ENCODE results near the gene ULK4. TPM values are rescaled to one million over a fixed set of nuclear protein-coding genes. Genes with fewer than 3 reads are reported as not detected.

ULK4 gene
- total RNA-seq, 1 donor from 2014 or later, result 9.1 TPM

- H3K9me3 Mint-ChIP-seq (ENCODE audit: unreplicated experiment), result peaks cover 7% of the 10 kb centered on the region
- no peaks in the 10 kb centered on the region for H3K4me1 Mint-ChIP-seq (ENCODE audit: unreplicated experiment)
- peaks cover 2% of the 10 kb centered on the region for H3K27me3 Mint-ChIP-seq (ENCODE audit: unreplicated experiment)
- no peak overlapping the region for H3K27ac Mint-ChIP-seq (ENCODE audit: unreplicated experiment)
- H3K36me3 Mint-ChIP-seq (ENCODE audit: unreplicated experiment), result no peaks in the 10 kb centered on the region
- no peak for TF ChIP-seq CTCF (IDR thresholded peaks at IDR 0.05)
- DNase-seq (ENCODE audit: extremely low spot score, unreplicated experiment), result no peak
- no peak overlapping the region for H3K4me3 Mint-ChIP-seq (ENCODE audit: unreplicated experiment)
Measured at GRCh38 chr3:41369838-41370237, 592.1 kb downstream of the ULK4 start.

GRCh38 chr3:41365973-41366372 lies 595.9 kb downstream of the ULK4 start:
- H3K36me3 Mint-ChIP-seq (ENCODE audit: unreplicated experiment), result no peaks in the 10 kb centered on the region
- no peaks in the 10 kb centered on the region for H3K9me3 Mint-ChIP-seq (ENCODE audit: unreplicated experiment)
- no peak for TF ChIP-seq CTCF (IDR thresholded peaks at IDR 0.05)
- DNase-seq (ENCODE audit: extremely low spot score, unreplicated experiment), result no peak
- H3K4me3 Mint-ChIP-seq (ENCODE audit: unreplicated experiment), result no peak overlapping the region
- no peaks in the 10 kb centered on the region for H3K27me3 Mint-ChIP-seq (ENCODE audit: unreplicated experiment)
- no peak overlapping the region for H3K27ac Mint-ChIP-seq (ENCODE audit: unreplicated experiment)
- H3K4me1 Mint-ChIP-seq (ENCODE audit: unreplicated experiment), result no peaks in the 10 kb centered on the region

GRCh38 chr3:41364736-41365135 lies 597.2 kb downstream of the ULK4 start:
- Mint-ChIP-seq H3K36me3 (ENCODE audit: unreplicated experiment) (no peaks in the 10 kb centered on the region), H3K27ac (ENCODE audit: unreplicated experiment) (no peak overlapping the region), H3K27me3 (ENCODE audit: unreplicated experiment) (no peaks in the 10 kb centered on the region), H3K4me3 (ENCODE audit: unreplicated experiment) (no peak overlapping the region), H3K9me3 (ENCODE audit: unreplicated experiment) (no peaks in the 10 kb centered on the region), H3K4me1 (ENCODE audit: unreplicated experiment) (no peaks in the 10 kb centered on the region)
- DNase-seq (ENCODE audit: extremely low spot score, unreplicated experiment), result no peak
- TF ChIP-seq CTCF (IDR thresholded peaks at IDR 0.05), result no peak

GRCh38 chr3:41363830-41364523 lies 597.9 kb downstream of the ULK4 start:
- no peak overlapping the region for H3K27ac Mint-ChIP-seq (ENCODE audit: unreplicated experiment)
- no peak overlapping the region for H3K4me3 Mint-ChIP-seq (ENCODE audit: unreplicated experiment)
- no peak for TF ChIP-seq CTCF (IDR thresholded peaks at IDR 0.05)
- H3K4me1 Mint-ChIP-seq (ENCODE audit: unreplicated experiment), result no peaks in the 10 kb centered on the region
- DNase-seq (ENCODE audit: extremely low spot score, unreplicated experiment), result no peak
- H3K9me3 Mint-ChIP-seq (ENCODE audit: unreplicated experiment), result no peaks in the 10 kb centered on the region
- H3K36me3 Mint-ChIP-seq (ENCODE audit: unreplicated experiment), result no peaks in the 10 kb centered on the region
- H3K27me3 Mint-ChIP-seq (ENCODE audit: unreplicated experiment), result no peaks in the 10 kb centered on the region

GRCh38 chr3:41362638-41363559 lies 599.0 kb downstream of the ULK4 start:
- Mint-ChIP-seq H3K4me3 (ENCODE audit: unreplicated experiment) (no peak overlapping the region), H3K4me1 (ENCODE audit: unreplicated experiment) (no peaks in the 10 kb centered on the region), H3K27ac (ENCODE audit: unreplicated experiment) (no peak overlapping the region), H3K9me3 (ENCODE audit: unreplicated experiment) (no peaks in the 10 kb centered on the region), H3K36me3 (ENCODE audit: unreplicated experiment) (no peaks in the 10 kb centered on the region), H3K27me3 (ENCODE audit: unreplicated experiment) (no peaks in the 10 kb centered on the region)
- no peak for TF ChIP-seq CTCF (IDR thresholded peaks at IDR 0.05)
- DNase-seq (ENCODE audit: extremely low spot score, unreplicated experiment), result no peak

All from osteocyte (in vitro differentiated cells).